Neural cell (in vitro differentiated cells): ENCODE data around the gene NDST1.

ENCODE experiments used
- CTCF ChIP-seq: fragments of 450-650 bp; IDR thresholded peaks from 2 replicates; pipeline ENCODE4 v1.5.1; 2014; ENCODE audit warnings: antibody characterized with exemption, mild to moderate bottlenecking, moderate library complexity; ENCODE audit not compliant: poor library complexity, severe bottlenecking
- POLR2AphosphoS5 ChIP-seq: IDR thresholded peaks from 2 replicates; pipeline ENCODE4 v1.6.1; 2012

DNA sequence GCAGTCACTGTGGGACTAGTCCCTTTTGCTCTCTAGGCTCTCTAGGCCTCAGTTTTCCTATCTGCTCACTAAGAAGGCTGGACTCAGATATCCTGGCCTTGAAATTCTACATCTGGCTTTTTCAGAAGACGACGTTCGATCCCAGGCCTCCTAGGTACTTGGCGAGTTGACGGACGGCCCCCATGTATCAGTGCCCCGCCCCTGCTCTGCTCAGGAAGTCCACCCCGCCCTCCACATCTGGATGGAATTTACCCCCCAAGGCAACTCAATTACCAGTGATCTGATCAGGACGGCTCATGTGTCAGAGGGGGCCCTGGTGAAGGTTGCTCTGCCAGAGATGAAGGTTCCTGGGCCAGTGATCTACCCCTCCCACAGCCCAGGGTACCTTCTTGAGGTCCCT is 88.4 kb downstream of the NDST1 start:
- no peak for TF ChIP-seq CTCF
- TF ChIP-seq POLR2AphosphoS5, result no peak
